Spleen (tissue), 11 donors: ENCODE data around the gene HIVEP3. TPM values are rescaled to one million over a fixed set of nuclear protein-coding genes. Genes with fewer than 3 reads are reported as not detected.

Experiments
- DNase-seq: peaks from one replicate; pipeline ENCODE4 v3.0.0-alpha.2; 2020
- H3K27ac ChIP-seq, 8 donors: fragments of 200-600 bp; sonication (generic) in 7 of 8; 1 replicate in 4 of 8; 2 replicates in 4 of 8; pipeline versions ENCODE4 v1.5.0 to v1.8.0; 2016 to 2021; ENCODE audit warnings: inconsistent platforms in 4 of 8, mild to moderate bottlenecking in 4 of 8, moderate library complexity in 1 of 8
- H3K27me3 ChIP-seq, 7 donors: fragments of 200-600 bp; sonication (generic) in 6 of 7; replicated peaks in 1 of 7; 1 replicate in 4 of 7; 2 replicates in 3 of 7; pipeline versions ENCODE4 v1.5.0 to v1.8.0; 2016 to 2021; ENCODE audit warnings: inconsistent platforms in 3 of 7, mild to moderate bottlenecking in 1 of 7
- H3K36me3 ChIP-seq, 6 donors: fragments of 200-600 bp; sonication (generic) in 5 of 6; 1 replicate in 4 of 6; 2 replicates in 2 of 6; pipeline versions ENCODE4 v1.5.0 to v1.8.0; 2016 to 2021; ENCODE audit warnings: inconsistent platforms in 2 of 6
- H3K4me1 ChIP-seq, 6 donors: fragments of 200-600 bp; sonication (generic) in 5 of 6; 1 replicate in 3 of 6; 2 replicates in 3 of 6; pipeline versions ENCODE4 v1.5.0 to v1.8.0; 2016 to 2021; ENCODE audit warnings: inconsistent platforms in 3 of 6
- H3K4me3 ChIP-seq, 8 donors: fragments of 200-600 bp; sonication (generic) in 7 of 8; 1 replicate in 4 of 8; 2 replicates in 4 of 8; pipeline versions ENCODE4 v1.5.0 to v1.8.0; 2016 to 2021; ENCODE audit warnings: inconsistent platforms in 4 of 8, mild to moderate bottlenecking in 4 of 8, moderate library complexity in 2 of 8
- H3K9me3 ChIP-seq, 8 donors: fragments of 200-600 bp; sonication (generic) in 7 of 8; 1 replicate in 4 of 8; 2 replicates in 4 of 8; pipeline versions ENCODE4 v1.5.0 to v1.8.0; 2016 to 2021; ENCODE audit warnings: inconsistent platforms in 4 of 8
- POLR2A ChIP-seq, 3 donors: fragments of 450-650 bp; IDR thresholded peaks; one replicate each; pipeline ENCODE4 v1.5.1; 2017; ENCODE audit warnings: antibody characterized with exemption in 3 of 3, mild to moderate bottlenecking in 1 of 3
- POLR2AphosphoS5 ChIP-seq, 3 donors: sonication (generic); formaldehyde crosslinking; IDR thresholded peaks; one replicate each; pipeline ENCODE4 v1.5.1; 2017; ENCODE audit warnings: antibody characterized with exemption in 3 of 3
- WGBS, 5 donors: extraction: QIAGEN DNeasy Blood & Tissue Kit in 3 of 5; methylation state at CpG; one replicate each; pipeline versions ENCODE4 v1.1.5 to v1.1.7; 2013 to 2018; 5-methylcytosine and 5-hydroxymethylcytosine counted together
- intact Hi-C: fragments of 100-400 bp; cut with DNase I; formaldehyde crosslinking; loops from one replicate; pipeline ENCODE4 v1.15.0; 2023; ENCODE audit warnings: low total_unique reads
- polyA plus RNA-seq, 3 donors: library from polyadenylated mRNA; stranded (reverse); fragments of 200-250 nt; gene quantifications; one replicate each; pipeline ENCODE4 v1.2.1, GENCODE V29; 2013
- total RNA-seq, 7 donors: library from RNA; depleted of rRNA in 3 of 7; stranded (reverse); fragments of >200 nt in 3 of 7; fragmentation: NEBNext Ultra II Directional in 4 of 7; extraction: Animal tissue kit (Norgen Biotek cat#: 25700) in 4 of 7; gene quantifications; one replicate each; pipeline versions ENCODE4 v1.1.0 to v1.2.1, GENCODE V29; 2016 to 2021
- TF ChIP-seq, protein P1 (sequence below), 11 experiments: fragments of 200-600 bp in 7 of 11; fragments of 450-650 bp in 4 of 11; sonication (generic) in 4 of 11; IDR thresholded peaks in 8 of 11; conservative IDR thresholded peaks in 3 of 11; 1 replicate in 7 of 11; 2 replicates in 4 of 11; pipeline versions ENCODE4 v1.4.0 to v1.8.0; 2016 to 2021; ENCODE audit warnings: antibody characterized with exemption in 11 of 11, inconsistent platforms in 4 of 11, mild to moderate bottlenecking in 1 of 11
- donor health status: healthy with polysubstance abuse.
- donor health status: DM: no; HTN: no; CAD: no; lungs with moderate emphysema.
- donor health status: DM: no; HTN: no; CAD: no.
- donor health status: Bipolar disorder and iron deficiency.
- donor health status: healthy.
- donor health status: DM: no; HTN: no; CAD: no.
- donor health status: DM: yes; HTN: yes; CAD: no.

The HIVEP3 gene
- total and polyA plus RNA-seq, 10 donors: 2.4 to 21.2 (median 8.2) TPM

DNA sequence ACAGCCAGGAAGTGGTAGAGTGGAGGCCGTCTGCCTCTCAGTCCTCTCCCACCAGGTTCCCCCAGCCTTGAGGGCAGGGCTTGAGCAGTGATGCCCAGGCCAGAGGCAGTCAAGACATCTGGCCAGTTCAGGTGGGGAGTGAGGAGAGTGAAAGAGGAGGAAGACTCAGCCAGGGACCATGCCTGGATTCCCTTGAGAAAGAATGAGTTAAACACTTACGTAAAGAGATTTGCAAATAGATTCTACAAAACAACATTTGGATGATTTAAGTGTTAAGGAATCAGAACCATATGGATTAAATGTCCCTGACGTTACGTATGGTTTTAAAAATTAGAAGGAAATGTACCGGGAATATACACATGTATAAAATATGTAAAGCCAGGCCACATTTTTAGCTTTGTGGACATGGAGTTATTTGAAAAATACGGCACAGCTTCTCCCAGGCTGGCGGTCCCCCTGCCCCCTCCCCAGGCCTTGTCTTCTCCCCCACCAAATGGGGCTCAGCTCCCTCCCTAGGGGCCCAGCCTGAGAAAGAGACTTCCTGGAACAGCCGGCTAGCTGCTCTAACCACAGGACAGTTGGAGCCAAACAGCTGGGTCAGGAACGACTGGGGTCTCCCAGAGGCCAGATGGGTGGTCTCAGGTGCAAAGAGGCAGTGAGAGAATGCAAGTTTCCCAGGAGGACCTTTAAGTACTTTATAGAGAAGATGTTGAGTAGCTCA is 245.9 kb downstream of the HIVEP3 start:
- Histone ChIP-seq H3K27ac (peak overlapping the region; percentile 4 to 80 (median 50)), H3K36me3 (no peaks in the 10 kb centered on the region), H3K4me3 (peak overlapping the region in 1 of 8 donors; percentile 46), H3K27me3 (no peaks in the 10 kb centered on the region), H3K4me1 (peaks cover 15 to 44% (median 31%) of the 10 kb centered on the region in 6 donors), H3K9me3 (no peaks in the 10 kb centered on the region)
- intact Hi-C loops: no loop called here
- peak; percentile 68 for DNase-seq
- WGBS, 5 donors: 52 to 60% (median 58%) methylated on average over 9 of the region's 9 CpGs
- no peak for TF ChIP-seq POLR2A (IDR thresholded peaks at IDR 0.05)
- TF ChIP-seq, protein P1, sequence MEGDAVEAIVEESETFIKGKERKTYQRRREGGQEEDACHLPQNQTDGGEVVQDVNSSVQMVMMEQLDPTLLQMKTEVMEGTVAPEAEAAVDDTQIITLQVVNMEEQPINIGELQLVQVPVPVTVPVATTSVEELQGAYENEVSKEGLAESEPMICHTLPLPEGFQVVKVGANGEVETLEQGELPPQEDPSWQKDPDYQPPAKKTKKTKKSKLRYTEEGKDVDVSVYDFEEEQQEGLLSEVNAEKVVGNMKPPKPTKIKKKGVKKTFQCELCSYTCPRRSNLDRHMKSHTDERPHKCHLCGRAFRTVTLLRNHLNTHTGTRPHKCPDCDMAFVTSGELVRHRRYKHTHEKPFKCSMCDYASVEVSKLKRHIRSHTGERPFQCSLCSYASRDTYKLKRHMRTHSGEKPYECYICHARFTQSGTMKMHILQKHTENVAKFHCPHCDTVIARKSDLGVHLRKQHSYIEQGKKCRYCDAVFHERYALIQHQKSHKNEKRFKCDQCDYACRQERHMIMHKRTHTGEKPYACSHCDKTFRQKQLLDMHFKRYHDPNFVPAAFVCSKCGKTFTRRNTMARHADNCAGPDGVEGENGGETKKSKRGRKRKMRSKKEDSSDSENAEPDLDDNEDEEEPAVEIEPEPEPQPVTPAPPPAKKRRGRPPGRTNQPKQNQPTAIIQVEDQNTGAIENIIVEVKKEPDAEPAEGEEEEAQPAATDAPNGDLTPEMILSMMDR (IDR thresholded peaks at IDR 0.05 in 8 of 11, conservative IDR thresholded peaks at IDR 0.05 in 3 of 11): no peak
- no peak for TF ChIP-seq POLR2AphosphoS5 (IDR thresholded peaks at IDR 0.05)

DNA sequence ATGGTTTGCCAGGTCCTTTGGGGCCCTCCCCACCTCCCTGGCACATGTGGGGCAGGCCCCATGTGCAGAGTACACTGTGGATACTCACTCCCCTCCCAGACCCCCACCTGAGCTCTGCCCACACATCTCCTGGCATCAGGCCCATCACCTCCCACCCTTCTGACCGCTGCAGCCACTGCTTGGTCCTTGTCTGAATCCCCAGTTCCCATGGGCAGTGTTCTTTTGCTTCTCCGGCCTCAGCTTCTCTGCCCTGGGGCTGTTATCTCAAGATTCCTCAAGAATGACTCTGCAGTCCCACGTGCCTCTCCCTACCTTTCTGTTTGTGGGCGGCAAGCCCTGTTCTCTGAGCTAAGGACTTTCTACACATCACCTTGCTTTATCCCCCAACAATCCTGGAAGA is 246.5 kb downstream of the HIVEP3 start:
- DNase-seq: peak; percentile 69
- 82 to 93% (median 86%) methylated on average over 4 of the region's 4 CpGs for WGBS, 5 donors
- TF ChIP-seq POLR2AphosphoS5 (IDR thresholded peaks at IDR 0.05) (no peak), POLR2A (IDR thresholded peaks at IDR 0.05) (no peak)
- TF ChIP-seq, protein P1 (IDR thresholded peaks at IDR 0.05 in 8 of 11, conservative IDR thresholded peaks at IDR 0.05 in 3 of 11): no peak
- Histone ChIP-seq H3K36me3 (no peaks in the 10 kb centered on the region), H3K4me1 (peaks cover 15 to 49% (median 35%) of the 10 kb centered on the region in 6 donors), H3K4me3 (no peak overlapping the region), H3K9me3 (no peaks in the 10 kb centered on the region), H3K27ac (peak overlapping the region in 4 of 8 donors; percentile 55 to 80 (median 66)), H3K27me3 (no peaks in the 10 kb centered on the region)
- intact Hi-C loops: no loop called here

DNA sequence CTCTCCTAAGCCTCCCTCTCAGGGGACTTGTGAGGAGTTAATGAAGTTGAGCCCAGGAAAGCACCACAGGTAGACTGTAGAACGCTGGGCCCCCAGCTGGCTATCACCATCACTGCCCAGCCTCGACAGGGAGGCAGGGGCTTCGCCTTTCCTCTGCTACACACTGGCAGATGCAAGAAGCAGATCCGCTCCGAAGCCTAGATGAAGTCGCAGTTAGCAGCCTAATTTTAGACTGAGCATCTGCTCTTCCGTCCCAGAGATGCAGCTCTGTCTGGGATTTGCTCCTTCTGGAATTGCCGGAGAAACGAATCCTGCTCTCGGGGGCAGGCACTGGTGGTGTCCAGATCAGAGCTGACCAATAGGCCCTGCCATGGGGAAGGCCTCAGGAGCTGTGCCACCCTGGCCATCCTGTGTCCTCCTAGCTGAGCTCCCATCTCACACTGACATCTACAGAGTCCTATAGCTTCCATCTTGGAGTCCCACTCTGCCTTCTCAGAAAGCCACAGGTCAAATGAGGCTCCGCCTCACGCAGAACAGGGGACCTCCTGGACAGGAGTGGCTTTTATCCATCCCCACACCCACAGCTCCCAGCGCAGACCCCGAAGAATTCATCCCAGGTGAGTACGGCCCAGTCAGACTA is 247.5 kb downstream of the HIVEP3 start:
- 93 to 99% (median 96%) methylated on average over 10 to 15 of the region's 15 CpGs for WGBS, 5 donors
- H3K27me3 ChIP-seq: no peaks in the 10 kb centered on the region
- H3K36me3 ChIP-seq: no peaks in the 10 kb centered on the region
- intact Hi-C loops: no loop called here
- peaks cover 15 to 58% (median 44%) of the 10 kb centered on the region in 6 donors for H3K4me1 ChIP-seq
- no peak overlapping the region for H3K4me3 ChIP-seq
- no peak for DNase-seq
- H3K9me3 ChIP-seq: no peaks in the 10 kb centered on the region
- TF ChIP-seq POLR2A (IDR thresholded peaks at IDR 0.05) (no peak), POLR2AphosphoS5 (IDR thresholded peaks at IDR 0.05) (no peak)
- TF ChIP-seq, protein P1 (IDR thresholded peaks at IDR 0.05 in 8 of 11, conservative IDR thresholded peaks at IDR 0.05 in 3 of 11): no peak
- H3K27ac ChIP-seq: no peak overlapping the region
